A549 treated with GW870086 at 1 μM for 4 hours (cell line): ENCODE data around the gene KLHDC8B. TPM values are rescaled to one million over a fixed set of nuclear protein-coding genes. Genes with fewer than 3 reads are reported as not detected.

Source experiments
- total RNA-seq: library from RNA; stranded (reverse); fragments of 200-300 nt; extraction: Qiagen RNA extraction; gene quantifications from 5 replicates; pipeline ENCODE4 v1.2.3, GENCODE V29; 2022; ENCODE audit warnings: low read depth

KLHDC8B gene
- 4.6 to 6.7 TPM (median 4.9 TPM) in 5 replicates for total RNA-seq

GRCh38 chr3:49171119-49171774, at the start of gene KLHDC8B:
Gene KLHDC8B, plus strand, starts transcription at chr3:49171598. Its CDS starts 1,172 bp downstream, at chr3:49172770.

DNA sequence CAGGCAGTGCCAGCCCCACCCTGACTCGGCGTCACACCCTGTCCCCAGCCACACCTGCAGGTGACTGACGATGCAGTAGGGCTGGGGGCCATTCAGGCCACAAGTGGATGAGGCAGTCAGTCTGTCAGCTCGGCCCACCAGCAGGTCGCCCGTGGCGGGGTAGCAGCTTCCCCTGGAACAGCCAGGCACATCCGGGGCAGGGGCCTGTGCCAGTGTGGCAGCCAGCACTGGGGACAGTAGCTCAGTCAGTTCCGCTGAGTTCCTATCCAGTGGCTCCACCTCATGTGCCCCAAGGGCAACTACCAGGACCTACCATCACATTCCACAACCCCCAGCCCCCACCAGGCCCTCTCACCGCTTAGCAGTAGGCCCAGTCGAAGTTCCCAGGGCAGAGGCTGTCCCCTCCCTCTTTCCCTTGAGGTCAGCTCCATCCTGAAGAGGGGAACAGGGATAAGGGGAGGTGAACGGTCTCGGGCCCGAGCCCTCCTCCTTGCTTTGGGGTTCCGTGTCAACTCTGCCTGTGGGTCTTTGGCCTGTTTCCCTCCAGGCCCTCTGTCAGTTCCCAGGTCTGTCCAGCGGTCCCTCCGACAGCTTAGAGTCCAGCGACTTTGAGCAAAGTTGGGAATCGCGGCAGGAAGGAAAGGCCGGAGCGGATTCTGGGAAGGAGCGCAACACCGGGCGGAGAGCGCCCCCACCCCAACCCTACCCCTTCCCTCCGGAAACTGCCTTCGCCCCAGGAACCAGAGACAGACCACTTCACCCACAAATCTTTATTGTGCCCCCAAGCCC, 38.8 kb upstream of the KLHDC8B start, which contains the start of gene LAMB2:
Gene LAMB2, minus strand, starts transcription at position 614 of the 789 bp plus-strand sequence. Its CDS starts 183 bp downstream, at position 431.

GRCh38 chr3:49165771-49166751, 5.3 kb upstream of the KLHDC8B start, which contains the start of gene CCDC71:
Gene CCDC71, minus strand, starts transcription at chr3:49166331. Its CDS starts 2,123 bp downstream, at chr3:49164208.

Other genes with a start within 250 kb of the KLHDC8B start
- gene P4HTM, start 181.4 kb upstream of the KLHDC8B start, total RNA-seq: 14.5 to 18.1 TPM (median 16.6 TPM) in 5 replicates
- gene WDR6, start 164.2 kb upstream of the KLHDC8B start, total RNA-seq: 61.1 to 69.8 TPM (median 66.9 TPM) in 5 replicates
- 20.4 to 26.4 TPM (median 22.4 TPM) in 5 replicates for gene DALRD3, start 153.0 kb upstream of the KLHDC8B start, total RNA-seq
- gene NDUFAF3, start 149.5 kb upstream of the KLHDC8B start, total RNA-seq: 63.1 to 98.4 TPM (median 86.2 TPM) in 5 replicates
- gene IMPDH2, start 142.2 kb upstream of the KLHDC8B start, total RNA-seq: 147 to 166 TPM (median 153 TPM) in 5 replicates
- gene QRICH1, start 77.5 kb upstream of the KLHDC8B start, total RNA-seq: 32.8 to 39.1 TPM (median 38.5 TPM) in 5 replicates
- 129 to 152 TPM (median 140 TPM) in 5 replicates for gene QARS1, start 66.8 kb upstream of the KLHDC8B start, total RNA-seq
- 17.5 to 23.3 TPM (median 21.3 TPM) in 5 replicates for gene USP19, start 50.8 kb upstream of the KLHDC8B start, total RNA-seq
- 86.4 to 110 TPM (median 98.1 TPM) in 5 replicates for gene LAMB2, start 38.5 kb upstream of the KLHDC8B start, total RNA-seq
- gene CCDC71, start 5.3 kb upstream of the KLHDC8B start, total RNA-seq: 11.0 to 14.9 TPM (median 12.2 TPM) in 5 replicates
- gene C3orf62, start 105.6 kb downstream of the KLHDC8B start, total RNA-seq: 1.5 to 2.1 TPM (median 1.8 TPM) in 5 replicates
- 11.7 to 14.8 TPM (median 14.7 TPM) in 5 replicates for gene USP4, start 168.5 kb downstream of the KLHDC8B start, total RNA-seq
- 277 to 306 TPM (median 292 TPM) in 5 replicates for gene GPX1, start 186.8 kb downstream of the KLHDC8B start, total RNA-seq
- 453 to 522 TPM (median 468 TPM) in 5 replicates for gene RHOA, start 240.4 kb downstream of the KLHDC8B start, total RNA-seq
- gene TCTA, start 240.8 kb downstream of the KLHDC8B start, total RNA-seq: 20.6 to 24.3 TPM (median 22.0 TPM) in 5 replicates